LNCaP clone FGC (cell line): ENCODE measurements around the gene TMEM140.
"Not testable (repeated sequence)": the region's sequence is repeated elsewhere in the genome, so short reads cannot be mapped to it uniquely, and the experiment has no call there.

Experiments
- DNase-seq: peaks from one replicate; pipeline ENCODE4 v3.0.0-alpha.2; 2011; ENCODE audit warnings: low read depth
- H3K4me3 ChIP-seq: 2 replicates; pipeline ENCODE4 v1.5.1; 2011; ENCODE audit warnings: mild to moderate bottlenecking, low read depth, low read length, control low read depth
- CTCF ChIP-seq: IDR thresholded peaks from 2 replicates; pipeline ENCODE4 v1.5.1; 2012; ENCODE audit warnings: mild to moderate bottlenecking; ENCODE audit not compliant: control insufficient read depth, insufficient read depth; ENCODE audit errors: extremely low read depth

Gene TMEM140

DNA sequence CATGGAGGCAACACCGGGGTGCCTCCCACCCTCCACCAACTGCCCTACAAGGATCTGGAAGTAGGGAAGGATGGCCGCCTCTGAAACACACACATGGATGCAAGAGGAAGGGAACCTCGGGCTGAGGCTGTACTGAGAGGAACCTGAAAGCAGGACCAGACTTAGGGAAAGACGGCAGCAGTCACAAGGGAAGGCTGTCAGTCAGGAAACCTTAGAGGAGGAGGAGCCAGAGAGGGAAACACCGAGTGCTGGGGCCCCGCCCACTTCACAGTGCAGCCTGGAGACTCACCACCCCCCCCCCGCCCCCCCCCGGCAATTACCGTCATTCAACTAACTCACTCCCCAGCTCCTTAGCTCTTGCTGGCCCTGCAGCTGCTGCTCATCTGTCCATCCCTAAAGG is 20.1 kb downstream of the TMEM140 start:
- no peak for DNase-seq
- no peak for TF ChIP-seq CTCF
- H3K4me3 ChIP-seq, result peak overlapping the region; percentile 23

GRCh38 chr7:135168489-135169140 is 20.7 kb downstream of the TMEM140 start:
- no peak for DNase-seq
- TF ChIP-seq CTCF, result no peak
- H3K4me3 ChIP-seq, result peak overlapping the region; percentile 74

DNA sequence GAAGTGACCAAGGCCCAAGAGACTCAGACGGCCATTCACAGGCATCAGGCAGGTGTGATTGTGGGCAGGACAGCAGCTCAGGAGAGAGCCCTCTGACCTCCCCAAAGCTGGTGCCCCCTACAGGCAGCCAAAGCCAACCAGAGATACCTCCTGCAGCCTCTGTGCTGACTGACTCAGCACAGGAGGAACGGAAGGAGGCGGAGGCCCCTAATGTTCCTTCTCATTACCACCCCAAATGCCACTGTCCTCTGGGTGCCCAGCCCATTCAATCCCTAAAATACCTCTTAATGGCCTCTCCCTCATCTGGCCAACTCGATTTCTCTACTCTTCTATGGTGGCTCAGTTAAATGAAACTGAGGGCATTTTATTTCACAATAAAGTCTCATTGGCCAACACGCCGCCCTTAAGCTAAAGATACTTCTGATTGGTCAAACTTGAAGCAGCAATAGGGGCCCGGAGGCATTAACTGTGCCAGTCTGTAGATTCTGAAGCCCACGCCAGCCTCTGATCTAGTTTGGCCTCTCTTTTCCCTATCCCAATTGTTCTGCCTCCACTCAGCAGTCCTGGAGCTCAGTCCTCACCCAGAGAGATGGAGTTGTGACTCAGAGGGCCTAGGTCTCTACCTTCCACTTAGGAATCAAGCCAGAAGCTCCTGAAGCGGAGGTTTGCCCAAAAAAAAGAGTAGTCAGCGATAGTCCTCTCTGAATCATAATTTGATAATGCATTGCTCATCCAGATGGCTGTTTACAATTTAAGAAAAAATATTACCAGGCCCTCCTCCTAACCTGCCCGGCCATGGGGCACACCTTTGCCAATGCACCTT is 21.5 kb downstream of the TMEM140 start:
- no peak for DNase-seq
- H3K4me3 ChIP-seq, result peak overlapping the region; percentile 74
- TF ChIP-seq CTCF, result peak; percentile 61

DNA sequence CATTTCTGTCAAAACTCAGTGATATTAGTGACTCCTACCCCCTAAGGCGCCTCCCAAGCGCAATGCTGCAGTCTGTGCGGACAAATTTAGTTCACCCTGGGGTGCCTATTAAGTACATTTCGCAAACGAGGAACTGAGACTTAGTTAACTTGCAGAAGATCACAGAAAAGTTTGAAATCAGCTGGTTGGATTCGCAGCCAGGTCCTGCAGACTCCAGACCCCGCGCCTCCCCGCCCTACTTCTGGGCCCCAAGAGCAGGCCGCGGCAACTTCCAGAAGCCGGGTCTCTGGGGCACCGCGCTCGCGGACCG is 22.0 kb downstream of the TMEM140 start:
- DNase-seq, result no peak
- H3K4me3 ChIP-seq, result peak overlapping the region; percentile 74
- TF ChIP-seq CTCF, result no peak

GRCh38 chr7:135170274-135170997 is 22.6 kb downstream of the TMEM140 start, which contains the start of gene CYREN:
CYREN (minus strand) TSS chr7:135170707; CDS start chr7:135168922, 1,785 bp downstream.
- H3K4me3 ChIP-seq, result peak within 1 kb of the TSS; percentile 74
- peak; percentile 93 for TF ChIP-seq CTCF
- DNase-seq, result peak; percentile 81

DNA sequence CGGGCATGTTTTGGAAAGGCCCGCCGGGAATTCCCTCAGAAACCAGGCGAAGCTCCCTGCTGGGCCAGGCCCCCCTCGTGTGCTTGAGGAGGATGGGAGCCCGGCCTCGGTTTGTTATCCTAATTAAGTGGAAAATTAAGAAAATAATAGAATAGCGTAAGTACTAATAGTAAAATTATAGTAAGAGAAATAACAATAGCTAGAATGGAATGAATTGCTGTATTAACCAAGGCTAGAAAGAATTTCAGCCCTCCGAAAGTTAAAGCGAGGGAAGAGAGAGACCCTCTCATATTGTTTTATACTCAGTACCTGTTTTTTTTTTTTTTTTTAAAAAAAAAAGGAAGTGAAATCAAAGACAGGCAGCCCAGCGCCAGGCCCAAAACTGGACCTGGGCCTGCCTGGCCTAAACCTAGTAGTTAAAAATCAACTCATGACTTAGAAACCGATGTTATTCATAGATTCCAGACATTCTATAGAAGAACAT is 23.2 kb downstream of the TMEM140 start:
- H3K4me3 ChIP-seq, result peak overlapping the region; percentile 74
- not testable (repeated sequence) for DNase-seq

DNA sequence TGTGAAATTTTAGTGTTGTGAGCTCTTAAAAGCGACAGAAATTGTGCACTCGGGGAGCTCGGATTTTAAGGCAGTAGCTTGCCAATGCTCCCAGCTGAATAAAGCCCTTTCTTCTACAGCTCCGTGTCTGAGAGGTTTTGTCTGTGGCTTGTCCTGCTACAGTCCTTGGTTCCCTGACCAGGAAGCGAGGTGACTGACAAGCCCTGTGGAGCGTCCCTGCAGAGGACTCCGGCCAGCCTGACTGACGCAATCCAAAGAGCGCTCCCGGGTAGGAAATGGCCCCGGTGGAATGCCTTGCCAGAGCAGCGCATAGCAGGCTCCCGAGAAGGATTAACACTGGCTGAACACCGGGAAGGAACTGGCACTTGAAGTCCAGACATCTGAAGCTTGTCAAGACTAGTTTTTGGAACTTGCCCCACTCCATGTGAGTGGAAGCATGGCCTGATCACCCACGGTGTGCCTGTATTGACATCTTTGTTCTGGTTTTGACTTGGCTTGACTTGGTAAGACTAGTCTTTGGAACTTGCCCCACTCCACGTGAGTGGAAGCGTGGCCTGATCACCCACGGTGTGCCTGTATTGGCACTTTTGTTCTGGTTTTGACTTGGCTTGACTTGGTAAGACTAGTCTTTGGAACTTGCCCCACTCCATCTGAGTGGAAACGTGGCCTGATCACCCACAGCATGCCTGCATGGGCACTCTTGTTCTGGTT is 23.9 kb downstream of the TMEM140 start:
- DNase-seq, result not testable (repeated sequence)

DNA sequence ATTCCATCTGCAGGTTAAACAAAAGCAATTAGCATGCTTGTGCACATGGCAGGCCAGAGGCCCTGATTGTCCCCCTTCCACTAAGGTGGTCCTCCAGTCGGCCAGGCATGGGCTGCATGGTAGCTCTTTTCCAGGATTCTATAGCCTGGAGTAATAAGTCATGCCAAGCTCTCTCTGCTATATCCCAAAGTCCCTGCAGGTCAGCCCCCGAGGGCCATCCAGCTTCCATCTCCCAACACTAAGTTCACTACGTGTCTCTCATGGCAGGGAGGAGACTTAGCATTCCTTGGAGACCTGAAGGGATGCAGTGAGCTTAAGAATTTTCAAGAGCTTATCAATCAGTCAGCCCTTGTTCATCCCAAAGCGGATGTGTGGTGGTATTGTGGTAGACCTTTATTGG is 26.0 kb downstream of the TMEM140 start:
- not testable (repeated sequence) for H3K4me3 ChIP-seq, DNase-seq

More for the DNA sequence above, 23.9 kb downstream of the TMEM140 start:
- H3K4me3 ChIP-seq, result not testable (repeated sequence)
